ENCODE results near the gene CEACAM3. TPM values are rescaled to one million over a fixed set of nuclear protein-coding genes. Genes with fewer than 3 reads are reported as not detected.
"Not testable (repeated sequence)": the region's sequence is repeated elsewhere in the genome, so short reads cannot be mapped to it uniquely, and the experiment has no call there.

CEACAM3 gene
- total and polyA plus RNA-seq, 8 donors: 0.12 to 8.6 (median 0.38) TPM; not detected in 3

DNA sequence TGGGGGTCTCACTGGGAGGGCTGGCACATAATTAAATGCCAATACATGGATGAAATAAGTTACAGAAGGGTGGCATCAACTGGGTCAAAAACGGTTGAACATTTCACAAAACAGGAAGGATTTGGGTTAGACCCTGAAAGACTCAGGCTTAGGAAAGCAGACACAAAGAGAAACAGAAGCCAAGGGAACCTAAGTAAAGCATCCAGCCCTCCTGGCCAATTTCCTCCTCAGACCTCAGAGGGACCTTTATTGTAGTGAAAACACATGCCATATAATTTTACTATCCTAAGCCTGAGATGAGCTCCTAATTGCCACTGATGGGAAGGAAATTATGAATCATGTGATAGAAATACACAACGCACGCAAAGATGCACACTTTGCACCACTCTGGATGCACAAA is 12.1 kb upstream of the CEACAM3 start:
- ATAC-seq (no peak), DNase-seq (no peak)
- intact Hi-C loops (cut with DNase I): no loop called here
- no peaks in the 10 kb centered on the region for H3K36me3 ChIP-seq
- no peak overlapping the region for H3K4me3 ChIP-seq
- H3K27ac ChIP-seq: peak overlapping the region in 1 of 2 donors; percentile 48
- peaks cover 0 to 47% of the 10 kb centered on the region in 2 donors for H3K27me3 ChIP-seq
- no peaks in the 10 kb centered on the region for H3K9me3 ChIP-seq
- TF ChIP-seq, protein P1, sequence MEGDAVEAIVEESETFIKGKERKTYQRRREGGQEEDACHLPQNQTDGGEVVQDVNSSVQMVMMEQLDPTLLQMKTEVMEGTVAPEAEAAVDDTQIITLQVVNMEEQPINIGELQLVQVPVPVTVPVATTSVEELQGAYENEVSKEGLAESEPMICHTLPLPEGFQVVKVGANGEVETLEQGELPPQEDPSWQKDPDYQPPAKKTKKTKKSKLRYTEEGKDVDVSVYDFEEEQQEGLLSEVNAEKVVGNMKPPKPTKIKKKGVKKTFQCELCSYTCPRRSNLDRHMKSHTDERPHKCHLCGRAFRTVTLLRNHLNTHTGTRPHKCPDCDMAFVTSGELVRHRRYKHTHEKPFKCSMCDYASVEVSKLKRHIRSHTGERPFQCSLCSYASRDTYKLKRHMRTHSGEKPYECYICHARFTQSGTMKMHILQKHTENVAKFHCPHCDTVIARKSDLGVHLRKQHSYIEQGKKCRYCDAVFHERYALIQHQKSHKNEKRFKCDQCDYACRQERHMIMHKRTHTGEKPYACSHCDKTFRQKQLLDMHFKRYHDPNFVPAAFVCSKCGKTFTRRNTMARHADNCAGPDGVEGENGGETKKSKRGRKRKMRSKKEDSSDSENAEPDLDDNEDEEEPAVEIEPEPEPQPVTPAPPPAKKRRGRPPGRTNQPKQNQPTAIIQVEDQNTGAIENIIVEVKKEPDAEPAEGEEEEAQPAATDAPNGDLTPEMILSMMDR (IDR thresholded peaks at IDR 0.05): no peak
- peaks cover 0 to 24% of the 10 kb centered on the region in 2 donors for H3K4me1 ChIP-seq

DNA sequence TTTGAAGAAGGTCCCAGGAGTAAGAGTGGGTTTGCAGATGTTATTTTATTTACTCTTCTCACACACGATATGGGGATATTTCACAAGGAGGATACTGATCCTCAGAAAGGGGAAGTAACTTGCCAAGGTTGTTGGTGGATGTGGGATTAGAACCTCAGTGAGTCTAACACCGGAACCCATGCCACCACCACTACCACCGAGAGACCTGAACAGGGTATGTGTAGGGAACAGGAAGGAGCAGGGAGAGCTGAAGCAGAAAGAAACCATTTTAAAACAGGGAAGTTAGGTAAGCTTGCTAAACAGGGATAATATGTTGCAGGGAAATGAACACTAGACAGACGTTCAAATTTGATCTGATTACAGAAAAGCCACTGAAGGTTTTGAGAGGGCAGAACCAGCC is 11.6 kb upstream of the CEACAM3 start:
- Histone ChIP-seq H3K36me3 (no peaks in the 10 kb centered on the region), H3K4me3 (no peak overlapping the region), H3K4me1 (peaks cover 0 to 24% of the 10 kb centered on the region in 2 donors), H3K27me3 (peaks cover 0 to 47% of the 10 kb centered on the region in 2 donors), H3K27ac (peak overlapping the region; percentile 27 to 48), H3K9me3 (no peaks in the 10 kb centered on the region)
- TF ChIP-seq, protein P1 (IDR thresholded peaks at IDR 0.05): no peak
- ATAC-seq: no peak
- intact Hi-C loops (cut with DNase I): no loop called here
- no peak for DNase-seq

DNA sequence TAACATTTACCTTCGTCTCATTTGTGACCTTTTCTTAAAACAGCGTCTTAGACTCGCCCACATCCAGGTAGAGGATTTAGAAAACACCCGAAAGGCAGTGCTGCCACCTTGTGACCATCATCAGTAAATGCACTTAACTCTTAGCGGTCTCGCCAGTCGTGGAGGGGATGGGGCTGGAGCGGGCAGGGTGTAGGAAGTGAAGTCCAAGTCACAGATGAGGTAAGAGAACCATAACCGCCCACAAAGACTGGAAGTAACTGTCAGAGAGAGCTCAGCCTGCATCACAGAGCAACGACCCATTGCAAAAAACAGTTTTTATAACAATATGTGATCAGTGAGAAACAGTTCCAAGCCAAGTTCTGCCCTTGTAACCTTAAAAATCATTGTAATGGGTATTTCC is 10.7 kb upstream of the CEACAM3 start:
- Histone ChIP-seq H3K4me3 (no peak overlapping the region), H3K36me3 (no peaks in the 10 kb centered on the region), H3K27ac (peak overlapping the region in 1 of 2 donors; percentile 48), H3K4me1 (peaks cover 0 to 24% of the 10 kb centered on the region in 2 donors), H3K27me3 (peaks cover 0 to 41% of the 10 kb centered on the region in 2 donors), H3K9me3 (no peaks in the 10 kb centered on the region)
- peak in 2 of 4 donors; percentile 71 to 76 for DNase-seq
- TF ChIP-seq, protein P1 (IDR thresholded peaks at IDR 0.05): peak; percentile 65 to 78
- intact Hi-C loops (cut with DNase I): no loop called here
- peak; percentile 92 for ATAC-seq

DNA sequence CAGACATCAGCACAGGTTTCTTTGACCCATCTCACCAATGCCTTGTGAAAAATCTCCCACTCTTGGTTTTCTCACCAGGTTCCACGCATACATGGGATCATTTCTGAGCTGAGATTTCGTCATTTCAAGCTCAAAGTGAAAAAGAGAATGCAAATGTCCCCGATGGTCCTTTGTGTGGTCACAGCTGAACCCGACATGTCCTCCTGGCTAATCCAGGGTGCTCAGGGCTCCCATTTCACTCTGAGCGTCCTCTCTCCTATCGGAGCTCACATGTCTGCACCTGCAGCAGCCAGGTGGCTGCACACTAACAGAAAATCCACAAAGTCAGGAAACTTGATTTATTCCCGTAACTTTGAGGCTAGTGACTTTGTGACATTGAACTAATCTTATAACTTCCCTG is 9.3 kb upstream of the CEACAM3 start:
- intact Hi-C loops (cut with DNase I): no loop called here
- ATAC-seq: no peak

DNA sequence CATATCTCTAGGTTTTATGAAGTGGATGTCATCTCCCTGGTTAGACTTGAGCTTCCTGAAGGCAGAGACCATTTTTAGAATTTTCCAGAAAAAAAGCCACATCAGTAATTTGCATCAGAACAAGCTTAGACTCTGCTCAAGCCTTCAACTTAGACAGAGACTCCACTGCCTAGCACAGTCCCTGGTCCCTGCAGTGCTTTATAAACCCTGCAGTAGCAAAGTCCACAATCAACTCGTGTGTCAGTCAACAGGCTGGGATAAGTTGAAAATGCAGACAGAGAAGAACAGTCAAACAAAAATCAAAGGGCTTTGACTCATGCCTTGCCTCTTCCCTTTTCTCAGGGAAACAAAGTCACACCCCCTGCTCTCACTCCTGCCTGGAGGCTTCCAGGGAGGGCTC is 7.9 kb upstream of the CEACAM3 start:
- H3K9me3 ChIP-seq; H3K27ac ChIP-seq; H3K4me3 ChIP-seq; intact Hi-C loops (cut with DNase I); DNase-seq; H3K36me3 ChIP-seq: not testable (repeated sequence)
- ATAC-seq: peak; percentile 3
- peaks cover 0 to 40% of the 10 kb centered on the region in 2 donors for H3K27me3 ChIP-seq
- H3K4me1 ChIP-seq: peaks cover 0 to 32% of the 10 kb centered on the region in 2 donors

More for the DNA sequence above, 9.3 kb upstream of the CEACAM3 start:
- Histone ChIP-seq H3K27me3 (peaks cover 0 to 46% of the 10 kb centered on the region in 2 donors), H3K27ac (no peak overlapping the region), H3K9me3 (no peaks in the 10 kb centered on the region), H3K36me3 (no peaks in the 10 kb centered on the region), H3K4me3 (no peak overlapping the region), H3K4me1 (peaks cover 0 to 25% of the 10 kb centered on the region in 2 donors)
- TF ChIP-seq, protein P1 (IDR thresholded peaks at IDR 0.05): no peak
- no peak for DNase-seq

DNA sequence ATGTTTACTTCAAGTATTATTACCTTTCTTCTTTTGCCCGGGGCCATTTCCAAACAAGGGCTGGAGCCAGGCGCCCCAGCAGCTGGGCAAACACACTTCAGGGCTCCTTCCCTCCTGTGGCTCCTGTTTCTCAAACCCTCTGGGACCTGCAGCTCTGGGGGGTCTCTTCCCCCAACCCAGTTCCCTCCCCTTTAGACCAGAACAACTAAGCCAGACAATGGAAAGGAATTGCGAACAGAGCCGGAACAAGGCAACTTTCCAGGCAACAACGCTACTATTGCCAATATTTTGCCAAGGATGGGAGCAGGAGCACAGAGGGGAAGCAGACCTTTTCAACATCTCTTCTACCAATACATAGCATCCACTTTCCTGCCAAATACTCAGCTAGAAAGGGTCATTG is 7.3 kb upstream of the CEACAM3 start:
- DNase-seq; intact Hi-C loops (cut with DNase I); H3K4me3 ChIP-seq; H3K36me3 ChIP-seq; H3K9me3 ChIP-seq; H3K27ac ChIP-seq: not testable (repeated sequence)
- Histone ChIP-seq H3K27me3 (peaks cover 0 to 40% of the 10 kb centered on the region in 2 donors), H3K4me1 (peaks cover 0 to 31% of the 10 kb centered on the region in 2 donors)
- ATAC-seq: peak; percentile 14
